ENCODE results near the gene ARHGAP26.

Gene ARHGAP26

GRCh38 chr5:142833517-142834449, 63.6 kb downstream of the ARHGAP26 start:
- DNase-seq = no peak

DNA sequence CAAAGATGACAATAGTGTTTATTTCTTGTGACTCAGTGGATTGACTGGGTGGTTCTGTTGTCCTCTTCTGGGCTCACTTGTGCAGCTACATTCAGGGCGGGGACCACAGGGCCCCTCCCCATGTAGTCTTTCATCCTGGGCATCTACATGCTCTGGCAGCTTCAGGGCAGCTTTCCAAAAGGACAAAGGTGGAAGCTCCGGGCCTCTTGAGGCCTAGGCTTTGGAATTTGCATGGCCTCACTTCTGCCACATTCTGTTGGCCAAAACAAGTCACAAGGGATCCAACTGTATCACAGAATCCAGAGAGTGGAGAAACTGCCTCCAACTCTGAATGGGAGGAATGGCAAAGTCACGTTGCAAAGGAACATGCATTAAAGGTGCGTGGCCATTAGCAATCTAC, 64.3 kb downstream of the ARHGAP26 start:
- no peak for DNase-seq

- no peak for DNase-seq
Observed at GRCh38 chr5:142835540-142835939, 65.4 kb downstream of the ARHGAP26 start.

DNA sequence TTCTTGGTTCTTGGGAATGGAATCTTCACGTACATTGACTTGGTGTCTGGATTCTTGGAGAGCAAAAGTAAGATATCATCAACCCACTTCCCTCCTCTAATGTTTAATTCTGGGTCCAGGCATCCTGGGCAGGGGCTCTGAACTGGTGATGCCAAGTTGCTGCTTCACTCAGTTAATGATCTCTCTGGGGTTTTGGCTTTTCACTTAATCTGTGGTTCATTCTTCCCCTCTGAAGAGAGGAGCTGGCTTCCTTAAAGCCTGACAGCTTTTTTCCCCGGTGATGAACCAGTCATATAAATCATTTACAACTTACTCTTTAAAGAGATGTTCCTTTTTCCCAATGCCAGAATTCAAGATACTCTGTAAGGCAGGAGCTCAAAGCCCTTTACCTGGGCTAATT, 65.9 kb downstream of the ARHGAP26 start:
- no peak for DNase-seq

DNA sequence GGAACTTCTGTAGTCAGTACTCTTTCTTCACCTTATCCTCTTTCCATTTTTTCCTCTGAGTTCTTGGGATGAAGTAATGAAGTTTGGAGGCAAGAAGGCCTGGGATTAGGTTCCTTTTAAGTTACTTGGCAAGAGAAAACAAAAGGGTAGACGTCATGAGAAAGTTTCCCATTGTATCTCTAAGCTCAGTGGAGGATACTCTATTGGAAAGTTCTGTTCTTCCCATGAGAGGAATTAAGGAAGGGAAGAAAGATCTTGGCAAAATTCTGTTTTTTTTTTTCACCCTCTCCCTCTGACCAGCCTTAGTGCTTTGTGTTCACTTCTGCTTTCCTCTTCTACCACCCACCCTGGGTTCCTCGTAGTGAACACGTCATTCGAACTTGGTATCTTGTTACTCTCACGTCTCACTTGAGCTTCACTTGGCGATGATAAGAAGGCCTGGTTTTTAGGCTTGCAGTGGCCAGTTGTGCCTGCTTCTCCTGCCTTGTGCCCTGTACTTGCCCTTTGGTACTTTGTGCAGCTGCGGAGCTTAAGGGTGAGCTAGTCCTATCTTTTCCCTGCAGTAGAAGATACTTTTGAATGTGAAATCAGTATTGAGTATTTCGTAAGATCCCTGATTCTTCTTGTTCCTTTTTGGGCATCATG, 67.0 kb downstream of the ARHGAP26 start:
- DNase-seq = no peak

DNA sequence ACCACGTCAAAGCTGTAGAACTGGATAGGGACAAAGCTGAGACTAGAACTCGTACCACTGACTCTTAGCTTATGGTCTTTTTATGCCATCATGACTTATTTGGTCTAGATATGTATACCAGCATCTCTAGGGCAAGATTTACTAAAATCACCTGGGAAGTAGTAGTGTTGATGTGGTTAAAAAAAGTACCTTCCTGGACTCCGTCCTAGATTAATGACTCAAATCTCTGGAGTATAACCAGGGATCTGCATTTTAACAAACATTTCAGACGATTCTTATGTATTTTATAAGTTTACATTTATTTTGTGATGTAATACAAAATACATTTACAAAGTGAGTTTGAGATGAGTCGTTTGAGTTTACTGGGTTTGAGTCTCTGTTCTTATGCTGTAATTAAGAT, 68.7 kb downstream of the ARHGAP26 start:
- no peak for DNase-seq

DNA sequence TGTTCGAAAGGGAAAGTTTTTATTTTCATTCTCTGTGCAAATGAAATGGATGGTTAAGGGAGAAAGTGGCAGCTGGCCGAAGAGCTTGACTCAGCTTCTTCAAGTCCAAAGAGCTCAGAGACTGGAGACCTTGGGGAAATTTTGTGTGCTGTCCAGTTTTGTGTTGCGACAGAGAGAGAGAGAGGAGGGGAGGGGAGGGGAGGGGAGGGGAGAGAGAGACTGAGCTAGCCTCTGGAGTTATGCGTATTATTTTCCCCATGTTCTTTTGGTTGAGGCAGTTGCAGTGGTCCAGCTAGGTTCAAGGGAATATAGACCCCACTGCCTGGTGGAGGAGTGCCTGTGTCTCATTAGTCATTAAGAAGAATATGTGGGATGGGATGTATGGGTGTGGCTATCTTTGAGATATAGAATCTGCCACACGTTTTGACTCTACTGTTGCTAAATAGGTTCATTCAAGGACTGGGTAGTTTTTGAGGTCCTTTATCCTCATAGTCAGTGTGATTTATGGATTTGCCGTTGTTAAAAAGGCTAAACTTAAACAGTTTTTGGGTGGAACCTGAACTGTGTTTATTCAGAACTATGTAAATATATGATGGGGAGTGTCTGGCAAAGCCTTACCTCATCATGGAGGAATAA, 69.7 kb downstream of the ARHGAP26 start:
- no peak for DNase-seq

DNA sequence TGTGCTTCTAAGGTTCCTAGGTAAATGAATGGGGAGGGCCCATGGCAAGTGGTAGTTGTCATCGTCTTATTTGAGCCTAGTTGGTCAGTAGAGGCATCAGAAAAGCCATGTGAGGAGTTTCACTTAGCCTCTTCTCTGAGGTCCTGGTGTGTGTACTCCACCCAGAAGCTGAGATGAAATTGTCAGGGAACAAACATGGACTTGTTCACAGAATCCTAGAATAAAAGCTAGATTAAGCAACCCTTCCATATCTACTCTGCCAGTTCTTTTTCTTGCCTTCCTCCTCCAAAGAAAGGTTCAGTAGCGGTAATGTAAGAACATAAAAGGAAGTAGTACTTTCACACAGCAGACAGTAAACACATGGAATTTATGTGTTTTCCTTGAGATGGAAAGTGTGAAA, 70.4 kb downstream of the ARHGAP26 start:
- no peak for DNase-seq

GRCh38 chr5:142841511-142842265, 71.5 kb downstream of the ARHGAP26 start:
- no peak for DNase-seq

DNA sequence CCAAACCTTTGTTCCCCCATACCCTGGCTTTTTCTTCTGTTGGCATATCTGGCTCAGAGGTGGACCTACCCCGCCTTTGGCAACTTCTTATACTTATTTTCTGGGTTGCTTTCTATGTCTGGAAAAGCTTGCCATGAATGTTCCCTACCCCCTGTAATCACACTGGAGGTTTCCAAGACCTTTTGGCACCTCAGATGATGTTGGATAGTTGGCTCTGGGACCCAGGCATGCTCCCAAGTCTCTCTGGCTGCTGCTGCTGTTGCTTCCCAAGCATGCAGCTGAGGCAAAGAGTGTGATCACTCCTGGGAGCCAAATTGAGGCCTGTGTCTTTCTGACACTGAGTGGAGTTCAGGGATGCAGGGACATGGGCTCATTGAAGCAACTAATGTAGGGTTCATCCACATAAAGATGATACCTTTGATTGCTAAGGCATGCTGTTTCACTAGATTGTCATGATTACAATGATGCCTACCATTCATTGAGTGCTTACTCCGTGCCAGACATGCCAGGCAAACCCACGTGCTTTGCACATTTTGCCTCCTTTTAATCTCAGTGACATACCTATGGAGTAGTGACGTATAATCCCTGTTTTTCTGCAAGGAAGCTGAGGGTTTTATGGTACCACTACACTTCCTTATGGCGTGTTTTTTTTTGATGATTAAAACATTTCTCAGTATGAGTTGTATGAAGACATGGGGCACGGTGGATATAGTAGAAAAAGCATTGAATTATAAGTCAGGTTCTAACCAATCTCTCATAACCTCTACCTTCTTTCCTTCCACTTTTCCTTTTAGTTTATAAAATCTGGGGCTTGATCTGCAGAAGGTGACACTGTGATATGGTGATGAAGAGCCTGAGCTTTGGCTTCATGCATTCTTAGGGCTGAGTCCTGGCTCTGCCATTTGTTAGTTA, 73.1 kb downstream of the ARHGAP26 start:
- DNase-seq = no peak

GRCh38 chr5:142844866-142845265, 74.7 kb downstream of the ARHGAP26 start:
- DNase-seq = no peak

- no peak for DNase-seq
Observed at GRCh38 chr5:142845402-142845921, 75.3 kb downstream of the ARHGAP26 start.

GRCh38 chr5:142845954-142846398, 75.8 kb downstream of the ARHGAP26 start:
- DNase-seq = no peak

- DNase-seq = no peak
Observed at GRCh38 chr5:142846406-142846805, 76.2 kb downstream of the ARHGAP26 start.

- no peak for DNase-seq
Observed at GRCh38 chr5:142847898-142848790, 78.0 kb downstream of the ARHGAP26 start.

DNA sequence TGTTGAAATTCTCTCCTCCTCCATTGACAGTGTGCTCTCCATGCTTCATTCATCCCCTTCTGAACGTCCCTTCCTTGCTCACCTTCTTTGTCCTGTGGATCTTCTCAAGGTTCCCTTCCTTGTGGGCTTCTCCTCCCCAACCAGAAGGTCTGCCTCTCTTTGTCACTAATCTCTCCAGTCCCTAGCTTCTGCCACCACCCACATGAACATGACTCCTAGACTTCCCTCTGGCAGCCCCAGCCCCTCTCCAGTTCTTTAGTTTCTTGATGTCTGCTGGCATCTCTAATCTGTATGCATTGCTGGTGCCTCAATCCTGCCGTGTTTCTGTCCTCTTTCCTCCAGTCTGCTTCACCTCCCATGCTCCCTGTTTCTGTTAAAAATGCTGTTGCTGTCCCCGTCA, 79.3 kb downstream of the ARHGAP26 start:
- DNase-seq = no peak

DNA sequence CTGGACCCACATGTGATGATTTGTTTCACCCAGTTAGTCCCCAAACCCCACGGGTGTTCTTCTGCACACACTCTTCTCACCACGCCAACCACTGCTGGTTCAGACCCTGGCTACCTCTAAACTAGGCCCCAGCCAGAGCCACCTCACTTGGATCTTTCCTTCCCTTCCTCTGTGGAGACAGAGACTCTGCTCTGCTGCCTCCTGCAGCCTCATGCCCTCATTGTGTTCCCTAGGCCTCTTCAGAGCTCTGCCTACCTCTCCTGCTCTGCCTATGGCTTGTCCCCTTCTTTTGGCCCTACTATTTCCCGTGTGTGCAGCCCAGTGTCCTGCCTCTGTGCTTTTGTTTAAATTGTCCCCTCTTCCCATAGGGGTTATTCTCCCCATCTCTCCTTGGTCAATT, 79.7 kb downstream of the ARHGAP26 start:
- no peak for DNase-seq

DNA sequence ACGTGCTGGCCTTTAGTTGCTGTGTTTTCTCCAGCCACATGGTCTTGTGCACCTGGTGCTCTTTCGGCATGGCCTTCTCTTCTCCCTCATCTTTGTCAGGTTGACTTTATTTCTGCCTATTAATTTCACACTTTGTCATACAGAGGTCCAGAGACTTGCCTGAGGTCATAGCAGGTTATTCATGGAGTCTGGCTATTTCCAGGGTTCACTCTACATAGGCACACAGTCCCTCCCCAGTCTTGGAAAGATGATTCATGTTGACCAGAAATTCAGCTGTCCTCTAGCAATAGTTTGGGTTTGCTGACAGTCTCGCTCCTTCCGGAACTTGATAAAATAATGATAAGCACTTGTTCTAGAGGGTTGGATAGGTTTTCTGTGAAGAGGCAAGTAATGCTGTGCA, 81.6 kb downstream of the ARHGAP26 start:
- no peak for DNase-seq

- DNase-seq = no peak
Observed at GRCh38 chr5:142852416-142853198, 82.4 kb downstream of the ARHGAP26 start.

- no peak for DNase-seq
Observed at GRCh38 chr5:142853682-142854081, 83.5 kb downstream of the ARHGAP26 start.
